ENCODE results near the gene DHTKD1. TPM values are rescaled to one million over a fixed set of nuclear protein-coding genes. Genes with fewer than 3 reads are reported as not detected.

Gene DHTKD1
- 16.1 and 24.3 TPM in 2 replicates for total RNA-seq

GRCh38 chr10:12068449-12069269, at the start of gene DHTKD1:
Gene DHTKD1, plus strand, starts transcription at chr10:12068954. Its CDS starts 80 bp downstream, at chr10:12069034.

GRCh38 chr10:12042797-12043651, 25.7 kb upstream of the DHTKD1 start, which contains the start of gene UPF2:
Gene UPF2, minus strand, starts transcription at chr10:12042809. Its CDS starts 7,386 bp downstream, at chr10:12035423.

GRCh38 chr10:12129222-12130111, 60.7 kb downstream of the DHTKD1 start, which contains the start of gene SEC61A2:
Gene SEC61A2, plus strand, starts transcription at chr10:12129677. Its CDS starts 111 bp downstream, at chr10:12129788.

Small RNA genes lying within 50 kb of the gene (small RNA-seq; reads per million reads assigned to genes)
- gene MIR548AK (0.21 reads per million), gene RNU6-88P (not detected)

Other genes starting within 250 kb of the DHTKD1 start
- gene PROSER2, start 245.6 kb upstream of the DHTKD1 start, total RNA-seq = 9.0 and 10.2 TPM in 2 replicates
- 26.9 and 29.7 TPM in 2 replicates for gene UPF2, start 26.1 kb upstream of the DHTKD1 start, total RNA-seq
- gene SEC61A2, start 60.7 kb downstream of the DHTKD1 start, total RNA-seq = 6.6 and 10.8 TPM in 2 replicates
- 89.5 and 103 TPM in 2 replicates for gene NUDT5, start 126.9 kb downstream of the DHTKD1 start, total RNA-seq
- 153 and 160 TPM in 2 replicates for gene CDC123, start 127.2 kb downstream of the DHTKD1 start, total RNA-seq

All from thoracic aorta endothelial cell (primary cell).